Activated CD4-positive, alpha-beta memory T cell treated with anti-CD3 and anti-CD28 coated beads, Interleukin-2, amount 10 ng/mL, durations not matched to agents 7 days and 5 days (primary cell): ENCODE measurements around the gene EHD1. TPM values are rescaled to one million over a fixed set of nuclear protein-coding genes. Genes with fewer than 3 reads are reported as not detected.
A peak's percentile ranks its signal among the peaks of the same experiment; 100 is the strongest.

Experiments used
- CTCF ChIA-PET: fragments of 350-600 bp; sonication (Branson Sonifier 250); formaldehyde crosslinking; loops from one replicate; lab custom pipeline; 2021; ENCODE audit warnings: antibody characterized with exemption, inconsistent platforms; lab: Charles Lee
- POLR2A ChIA-PET: fragments of 350-600 bp; sonication (Branson Sonifier 250); formaldehyde crosslinking; loops from one replicate; lab custom pipeline; 2021; ENCODE audit warnings: antibody characterized with exemption; lab: Charles Lee
- DNase-seq: peaks from one replicate; pipeline ENCODE4 v3.0.0-alpha.2; 2020
- H3K27ac Mint-ChIP-seq: one replicate; pipeline ENCODE4 v1.8.0; 2021; ENCODE audit warnings: mild to moderate bottlenecking, mixed read lengths
- H3K27me3 Mint-ChIP-seq: one replicate; pipeline ENCODE4 v1.8.0; 2021; ENCODE audit warnings: mixed read lengths
- H3K36me3 Mint-ChIP-seq: one replicate; pipeline ENCODE4 v1.8.0; 2021; ENCODE audit warnings: low read depth, mixed read lengths
- H3K4me1 Mint-ChIP-seq: one replicate; pipeline ENCODE4 v1.8.0; 2021; ENCODE audit warnings: mixed read lengths
- H3K4me3 Mint-ChIP-seq: one replicate; pipeline ENCODE4 v1.8.0; 2021; ENCODE audit warnings: mild to moderate bottlenecking, mixed read lengths
- H3K9me3 Mint-ChIP-seq: one replicate; pipeline ENCODE4 v1.8.0; 2021; ENCODE audit warnings: mixed read lengths
- total RNA-seq, 2 experiments: library from RNA; stranded (reverse); gene quantifications; one replicate each; pipeline ENCODE4 v1.2.3, GENCODE V29; 2021

EHD1 gene
- total RNA-seq, 2 experiments from 2014 or later = 138 to 146 TPM

DNA sequence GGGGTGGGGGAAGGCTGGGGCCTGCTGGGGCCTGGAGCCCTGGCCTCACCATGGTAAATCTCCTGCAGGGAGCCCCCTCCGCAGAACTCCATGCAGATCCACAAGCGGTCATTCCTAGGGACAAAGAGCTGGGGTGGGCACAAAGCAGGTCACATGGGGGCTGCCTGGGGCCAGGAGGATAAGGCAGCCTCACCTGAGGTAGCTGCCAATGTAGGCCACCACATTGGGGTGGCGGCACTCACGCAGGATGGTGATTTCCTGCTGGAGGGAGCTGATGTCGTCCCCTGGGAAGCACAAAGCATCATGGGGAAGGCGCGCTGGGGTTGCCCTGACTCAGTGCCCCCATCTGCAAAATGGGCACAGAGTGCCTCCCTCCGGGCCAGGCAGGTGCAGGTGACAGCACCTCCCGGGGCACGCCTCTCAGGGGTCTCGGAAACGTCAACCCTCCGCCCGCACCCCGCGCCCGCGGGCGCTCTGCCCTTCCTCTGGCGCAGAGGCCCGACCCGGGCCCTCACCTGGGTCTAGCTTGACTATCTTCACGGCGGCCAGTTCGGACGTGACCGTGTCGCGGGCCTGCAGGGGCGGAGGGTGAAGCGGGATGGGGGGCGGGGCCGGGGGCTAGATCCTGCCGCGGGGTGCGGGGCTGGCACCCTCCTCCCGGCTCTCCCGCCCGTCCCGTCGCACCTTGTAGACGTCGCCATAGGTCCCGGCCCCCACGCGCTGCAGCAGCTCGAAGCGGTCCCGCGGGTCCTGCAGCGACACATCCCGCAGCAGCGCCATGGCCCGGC lies 75.9 kb downstream of the EHD1 start:
- CTCF ChIA-PET = interaction anchor here (1.0 to 1.6 kb wide), 4 partner anchors 18 to 45 kb away, joined by 3 to 5 read pairs (median 4); no protein-coding TSS in a partner anchor
- no peaks in the 10 kb centered on the region for H3K9me3 Mint-ChIP-seq
- H3K4me1 Mint-ChIP-seq = peaks cover 36% of the 10 kb centered on the region
- peaks cover 37% of the 10 kb centered on the region for H3K36me3 Mint-ChIP-seq
- POLR2A ChIA-PET = interaction anchor here (0.8 to 3.1 kb wide), 15 partner anchors 8 to 485 kb away, joined by 3 to 18 read pairs (median 4); partner anchors contain the start of genes ARL2, MEN1, PRDX5 and RASGRP2
- H3K27me3 Mint-ChIP-seq = no peaks in the 10 kb centered on the region
- peak; percentile 41 for DNase-seq
- peak overlapping the region; percentile 80 for H3K4me3 Mint-ChIP-seq
- peak overlapping the region; percentile 80 for H3K27ac Mint-ChIP-seq

Other genes starting within 250 kb of the EHD1 start
- gene NRXN2, start 155.4 kb downstream of the EHD1 start, total RNA-seq = under 1 TPM in 1 of 2 experiments, not detected in 1; 0.08 TPM
- gene RASGRP2, start 134.5 kb downstream of the EHD1 start, total RNA-seq = 100 to 1,000 TPM; 179 to 183 TPM
- 1 to 10 TPM; 3.1 to 4.0 TPM for gene PYGM, start 118.6 kb downstream of the EHD1 start, total RNA-seq
- gene SF1, start 100.1 kb downstream of the EHD1 start, total RNA-seq = 100 to 1,000 TPM; 385 to 390 TPM
- 10 to 100 TPM; 95.6 to 98.0 TPM for gene MAP4K2, start 75.4 kb downstream of the EHD1 start, total RNA-seq
- 10 to 100 TPM; 32.5 to 33.4 TPM for gene MEN1, start 68.1 kb downstream of the EHD1 start, total RNA-seq
- gene CDC42BPG, start 34.0 kb downstream of the EHD1 start, total RNA-seq = under 1 TPM; 0.65 to 0.70 TPM
- gene ATG2A, start 38.6 kb upstream of the EHD1 start, total RNA-seq = 10 to 100 TPM; 37.4 to 40.7 TPM
- 10 to 100 TPM; 19.8 to 21.1 TPM for gene PPP2R5B, start 46.1 kb upstream of the EHD1 start, total RNA-seq
- gene GPHA2, start 57.3 kb upstream of the EHD1 start, total RNA-seq = not detected
- under 1 TPM; 0.15 to 0.33 TPM for gene MAJIN, start 93.5 kb upstream of the EHD1 start, total RNA-seq
- gene BATF2, start 118.3 kb upstream of the EHD1 start, total RNA-seq = under 1 TPM; 0.30 to 0.53 TPM
- gene ARL2, start 135.5 kb upstream of the EHD1 start, total RNA-seq = 10 to 100 TPM; 58.5 to 59.4 TPM
- gene SNX15, start 148.8 kb upstream of the EHD1 start, total RNA-seq = 10 to 100 TPM; 24.3 to 24.6 TPM
- gene SAC3D1, start 162.6 kb upstream of the EHD1 start, total RNA-seq = 10 to 100 TPM; 24.2 to 24.8 TPM
- 10 to 100 TPM; 13.6 to 16.8 TPM for gene NAALADL1, start 179.9 kb upstream of the EHD1 start, total RNA-seq
- 100 to 1,000 TPM in 1 of 2 experiments, 10 to 100 TPM in 1; 98.2 to 104 TPM for gene CDCA5, start 205.4 kb upstream of the EHD1 start, total RNA-seq
- 10 to 100 TPM; 30.1 to 31.6 TPM for gene ZFPL1, start 205.6 kb upstream of the EHD1 start, total RNA-seq
- gene VPS51, start 217.6 kb upstream of the EHD1 start, total RNA-seq = 100 to 1,000 TPM; 117 to 123 TPM
- gene TM7SF2, start 233.3 kb upstream of the EHD1 start, total RNA-seq = 10 to 100 TPM; 27.2 to 28.4 TPM
- 1 to 10 TPM; 8.1 to 8.6 TPM for gene ZNHIT2, start 239.1 kb upstream of the EHD1 start, total RNA-seq
- gene FAU, start 243.5 kb upstream of the EHD1 start, total RNA-seq = 1,000 to 10,000 TPM in 1 of 2 experiments, 100 to 1,000 TPM in 1; 995 to 1,031 TPM
- 10 to 100 TPM; 36.5 to 37.4 TPM for gene MRPL49, start 243.7 kb upstream of the EHD1 start, total RNA-seq